Measurements from ENCODE around the gene EEF1A1.
"Not testable (repeated sequence)": the region's sequence is repeated elsewhere in the genome, so short reads cannot be mapped to it uniquely, and the experiment has no call there.

The EEF1A1 gene

DNA sequence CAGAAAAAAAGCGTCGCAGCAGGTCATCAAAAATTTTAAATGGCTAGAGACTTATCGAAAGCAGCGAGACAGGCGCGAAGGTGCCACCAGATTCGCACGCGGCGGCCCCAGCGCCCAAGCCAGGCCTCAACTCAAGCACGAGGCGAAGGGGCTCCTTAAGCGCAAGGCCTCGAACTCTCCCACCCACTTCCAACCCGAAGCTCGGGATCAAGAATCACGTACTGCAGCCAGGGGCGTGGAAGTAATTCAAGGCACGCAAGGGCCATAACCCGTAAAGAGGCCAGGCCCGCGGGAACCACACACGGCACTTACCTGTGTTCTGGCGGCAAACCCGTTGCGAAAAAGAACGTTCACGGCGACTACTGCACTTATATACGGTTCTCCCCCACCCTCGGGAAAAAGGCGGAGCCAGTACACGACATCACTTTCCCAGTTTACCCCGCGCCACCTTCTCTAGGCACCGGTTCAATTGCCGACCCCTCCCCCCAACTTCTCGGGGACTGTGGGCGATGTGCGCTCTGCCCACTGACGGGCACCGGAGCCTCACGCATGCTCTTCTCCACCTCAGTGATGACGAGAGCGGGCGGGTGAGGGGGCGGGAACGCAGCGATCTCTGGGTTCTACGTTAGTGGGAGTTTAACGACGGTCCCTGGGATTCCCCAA, at the start of gene EEF1A1:
Gene EEF1A1 (minus strand): TSS at position 345 of the 663 bp plus-strand sequence. CDS start 1,006 bp downstream, outside the sequence.
- peak; percentile 100 for DNase-seq

- DNase-seq: no peak
Observed at GRCh38 chr6:73569121-73569520, 48.3 kb upstream of the EEF1A1 start.

- DNase-seq: no peak
Observed at GRCh38 chr6:73566954-73567591, 46.2 kb upstream of the EEF1A1 start.

GRCh38 chr6:73566486-73566871, 45.6 kb upstream of the EEF1A1 start:
- not testable (repeated sequence) for DNase-seq

DNA sequence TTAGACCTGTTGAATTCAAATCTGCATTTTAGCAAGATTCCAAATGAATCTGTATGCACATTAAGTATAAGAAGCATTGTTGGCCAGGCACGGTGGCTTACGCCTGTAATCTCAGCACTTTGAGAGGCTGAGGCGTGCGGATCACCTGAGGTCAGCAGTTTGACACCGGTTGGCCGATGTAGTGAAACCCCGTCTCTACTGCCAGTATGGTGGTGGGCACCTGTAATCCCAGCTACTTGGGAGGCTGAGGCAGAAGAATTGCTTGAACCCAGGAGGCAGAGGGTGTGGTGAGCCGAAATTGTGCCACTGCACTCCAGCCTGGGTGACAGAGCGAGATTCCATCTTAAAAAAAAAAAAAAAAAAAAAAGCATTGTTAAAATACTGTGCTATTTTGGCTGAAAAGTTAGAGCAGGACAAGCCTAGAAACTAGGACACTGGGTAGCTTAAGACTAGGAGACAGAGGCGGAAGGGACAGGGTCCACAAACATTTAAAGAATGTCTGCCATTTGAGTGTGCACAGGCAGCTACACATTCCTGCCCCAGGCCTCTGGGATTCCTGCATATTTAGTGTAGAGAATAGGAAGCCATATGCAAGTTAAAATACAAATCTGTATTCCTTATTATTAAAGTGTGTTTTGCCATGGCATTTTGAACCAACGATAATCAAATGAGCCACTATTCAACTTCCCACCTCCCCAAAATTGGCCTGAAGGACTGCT, 45.1 kb upstream of the EEF1A1 start:
- no peak for DNase-seq

DNA sequence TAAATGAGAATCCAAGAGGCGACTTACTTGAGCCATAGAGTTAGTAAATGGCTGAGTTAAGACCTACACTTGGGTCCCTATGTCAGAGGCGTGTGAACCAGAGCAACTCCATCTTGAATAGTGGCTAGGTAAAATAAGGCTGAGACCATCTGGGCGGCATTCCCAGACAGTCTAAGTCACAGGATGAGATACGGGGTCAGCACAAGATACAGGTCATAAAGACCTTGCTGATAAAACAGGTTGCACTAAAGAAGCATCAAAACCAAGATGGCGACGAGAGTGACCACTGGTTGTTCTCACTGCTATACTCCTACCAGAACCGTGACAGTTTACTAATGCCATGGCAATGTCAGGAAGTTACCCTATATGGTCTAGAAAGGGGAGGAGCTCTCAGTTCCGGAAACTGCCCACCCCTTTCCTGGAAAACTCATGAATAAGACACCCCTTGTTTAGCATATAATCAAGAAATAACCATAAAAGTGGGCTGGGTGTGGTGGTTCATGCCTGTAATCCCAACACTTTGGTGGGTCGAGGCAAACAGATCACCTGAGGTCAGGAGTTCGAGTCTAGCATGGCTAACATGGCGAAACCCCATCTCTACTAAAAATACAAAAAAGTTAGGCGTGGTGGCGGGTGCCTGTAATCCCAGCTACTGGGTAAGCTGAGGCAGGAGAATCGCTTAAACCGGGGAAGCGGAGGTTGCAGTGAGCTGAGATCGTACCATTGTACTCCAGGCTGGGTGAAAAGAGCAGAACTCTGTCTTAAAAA, 43.9 kb upstream of the EEF1A1 start:
- DNase-seq: no peak

- no peak for DNase-seq
Observed at GRCh38 chr6:73562558-73562957, 41.7 kb upstream of the EEF1A1 start.

DNA sequence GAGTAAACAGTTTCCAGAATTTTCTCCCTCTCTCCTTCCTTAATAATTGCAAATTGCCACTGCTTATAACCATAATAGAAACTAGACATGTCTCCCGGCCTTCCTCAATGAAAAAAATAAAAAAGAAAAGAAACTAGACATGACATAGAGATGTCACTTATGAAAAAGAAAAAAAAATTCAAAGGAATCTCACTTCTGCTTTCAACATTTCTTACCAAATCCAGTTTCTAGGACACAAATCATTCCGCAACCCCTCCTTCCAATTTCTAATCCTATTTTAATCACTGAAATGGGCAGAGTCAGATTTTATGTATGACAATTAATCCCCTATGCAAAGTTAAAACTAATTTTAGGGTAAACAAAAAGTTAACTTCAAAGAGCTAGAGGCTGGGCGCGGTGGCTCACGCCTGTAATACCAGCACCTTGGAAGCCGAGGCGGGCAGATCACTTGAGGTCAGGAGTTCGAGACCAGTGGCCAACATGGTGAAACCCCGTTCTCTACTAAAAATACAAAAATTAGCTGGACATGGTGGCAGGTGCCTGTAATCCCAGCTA, 40.1 kb upstream of the EEF1A1 start:
- no peak for DNase-seq

GRCh38 chr6:73560182-73560732, 39.4 kb upstream of the EEF1A1 start:
- no peak for DNase-seq

- DNase-seq: not testable (repeated sequence)
Observed at GRCh38 chr6:73559399-73559794, 38.6 kb upstream of the EEF1A1 start.

DNA sequence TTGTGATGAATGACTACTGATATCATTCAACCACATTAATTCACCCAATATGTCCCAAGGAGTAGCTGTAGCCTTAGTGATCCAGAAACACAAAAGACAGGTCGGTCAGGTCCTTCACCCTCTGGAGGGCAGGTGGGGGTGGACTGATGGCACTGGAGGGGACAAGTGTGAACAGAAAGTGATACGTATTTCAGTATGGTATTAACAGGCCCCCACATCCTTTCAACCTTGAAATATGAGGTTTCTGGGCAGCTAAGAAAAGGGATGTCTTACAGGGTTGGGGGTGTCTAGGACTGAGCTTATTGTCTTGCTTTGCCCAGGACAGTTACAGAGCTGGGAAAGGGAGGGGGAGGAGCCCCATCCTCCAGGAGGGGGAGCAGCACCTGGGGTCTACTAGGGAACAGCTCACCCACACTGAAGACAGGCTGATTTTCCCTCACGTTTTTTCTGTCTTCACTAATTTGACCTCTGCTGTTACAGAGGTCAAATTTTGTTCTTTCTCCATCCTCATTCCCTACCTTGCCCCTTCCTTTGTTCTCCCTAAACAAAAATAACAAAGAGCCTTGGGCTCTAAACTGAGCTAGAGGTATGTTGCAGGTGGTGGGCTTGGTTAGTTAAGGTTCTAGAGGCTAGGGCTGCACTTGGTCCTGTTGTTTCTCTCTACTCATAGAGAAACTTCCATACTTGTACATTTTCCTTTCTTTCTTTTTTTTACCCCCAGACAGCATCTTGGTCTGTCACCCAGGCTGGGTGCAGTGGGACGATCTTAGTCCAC, 38.0 kb upstream of the EEF1A1 start:
- DNase-seq: no peak

DNA sequence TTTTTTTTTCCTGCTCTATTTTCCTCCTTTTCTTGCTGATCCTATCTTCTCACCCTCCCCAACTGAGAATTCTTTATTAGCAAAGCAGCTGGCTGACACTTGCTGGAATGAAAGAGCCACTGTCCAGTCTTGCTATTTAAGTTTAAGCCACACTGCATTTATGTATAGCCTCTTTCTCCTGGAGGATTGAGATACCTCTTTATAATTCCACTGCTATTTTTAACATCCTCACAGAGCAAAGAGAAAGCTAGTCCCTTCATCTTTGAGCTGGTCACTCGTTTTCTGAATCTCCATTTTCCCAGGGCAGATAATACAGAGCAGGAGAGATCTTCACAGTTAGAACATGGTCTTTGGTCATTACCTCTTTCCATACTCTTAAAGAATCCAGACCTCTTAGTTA, 36.0 kb upstream of the EEF1A1 start:
- no peak for DNase-seq

GRCh38 chr6:73555380-73555949, 34.6 kb upstream of the EEF1A1 start:
- not testable (repeated sequence) for DNase-seq

GRCh38 chr6:73551115-73551514, 30.3 kb upstream of the EEF1A1 start:
- not testable (repeated sequence) for DNase-seq

- DNase-seq: no peak
Observed at GRCh38 chr6:73548458-73549446, 27.9 kb upstream of the EEF1A1 start.

DNA sequence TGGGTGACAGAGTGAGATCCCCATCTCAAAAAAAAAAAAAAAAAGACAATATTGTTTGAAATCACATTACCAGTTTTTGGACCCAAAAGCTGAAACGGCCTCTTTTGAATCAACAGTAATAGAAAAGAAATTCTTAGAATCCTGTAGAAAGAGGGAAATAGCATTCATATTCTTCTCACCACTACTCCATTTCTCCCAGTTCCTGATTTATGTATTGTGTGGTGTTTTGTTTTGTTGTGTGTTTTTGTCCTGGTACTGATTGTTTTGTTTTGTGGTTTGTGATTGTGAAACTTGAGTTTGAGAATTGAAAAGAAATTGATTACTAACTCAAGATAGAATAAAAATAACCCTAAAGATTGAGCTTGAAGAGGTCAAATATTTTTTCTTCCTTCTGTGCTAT, 26.2 kb upstream of the EEF1A1 start:
- DNase-seq: no peak

DNA sequence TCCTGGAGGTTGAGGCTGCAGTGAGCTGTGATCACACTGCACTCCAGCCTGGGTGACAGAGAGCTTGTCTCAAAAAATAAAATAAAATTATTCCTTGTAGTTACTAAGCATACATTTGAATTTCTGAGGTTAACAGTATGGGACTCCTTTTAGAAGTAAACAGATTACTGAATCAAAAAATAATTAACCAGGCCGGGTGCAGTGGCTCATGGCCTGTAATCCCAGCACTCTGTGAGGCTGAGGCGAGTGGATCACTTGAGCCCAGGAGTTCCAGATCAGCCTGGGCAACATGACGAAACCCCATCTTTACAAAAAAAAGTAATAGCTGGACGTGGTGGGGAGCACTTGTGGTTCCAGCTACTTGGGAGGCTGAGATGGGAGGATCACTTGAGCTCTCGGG, 22.1 kb upstream of the EEF1A1 start:
- no peak for DNase-seq

DNA sequence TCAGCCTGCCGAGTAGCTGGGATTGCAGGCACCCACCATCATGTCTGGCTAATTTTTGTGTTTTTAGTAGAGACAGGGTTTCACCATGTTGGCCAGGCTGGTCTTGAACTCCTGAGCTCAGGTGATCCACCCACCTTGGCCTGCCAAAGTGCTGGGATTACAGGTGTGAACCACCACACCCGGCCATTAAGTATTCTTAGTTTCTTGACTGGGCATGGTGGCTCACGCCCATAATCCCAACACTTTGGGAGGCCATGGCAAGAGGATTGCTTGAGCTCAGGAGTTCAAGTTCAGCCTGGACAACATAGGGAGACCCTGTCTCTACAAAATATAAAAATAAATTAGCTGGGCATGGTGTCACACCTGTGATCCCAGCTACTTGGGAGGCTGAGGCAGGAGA, 21.6 kb upstream of the EEF1A1 start:
- not testable (repeated sequence) for DNase-seq

GRCh38 chr6:73538116-73538779, 17.4 kb upstream of the EEF1A1 start:
- no peak for DNase-seq

DNA sequence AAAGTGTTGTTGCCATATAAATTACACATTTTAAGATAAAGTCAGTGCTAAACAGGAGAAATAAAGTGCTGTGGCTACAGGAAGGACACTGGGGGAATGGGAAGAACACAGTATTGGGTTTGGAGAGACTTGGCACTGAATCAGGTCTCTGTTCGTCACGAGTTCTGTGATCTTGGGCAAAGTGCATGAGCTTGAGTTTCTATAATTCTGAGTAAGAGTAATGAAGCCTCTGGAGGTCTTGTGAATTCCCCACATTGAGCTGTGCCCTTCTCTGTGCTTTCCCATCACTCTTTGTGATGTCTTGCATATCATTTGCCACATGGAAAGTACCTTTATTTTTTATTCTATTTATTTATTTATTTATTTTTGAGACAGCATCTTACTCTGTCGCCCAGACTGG, 16.8 kb upstream of the EEF1A1 start:
- no peak for DNase-seq
